Right lobe of liver (tissue), 4 donors: ENCODE measurements around the gene OPRM1.

Experiments
- CTCF ChIP-seq, 4 donors: fragments of 200-600 bp in 3 of 4; fragments of 450-650 bp in 1 of 4; IDR thresholded peaks; one replicate each; pipeline versions ENCODE4 v1.5.1 to v1.8.0; 2016 to 2022; ENCODE audit warnings: antibody characterized with exemption in 4 of 4, mild to moderate bottlenecking in 2 of 4
- POLR2A ChIP-seq: fragments of 450-650 bp; IDR thresholded peaks from one replicate; pipeline ENCODE4 v1.6.1; 2017; ENCODE audit warnings: antibody characterized with exemption, mild to moderate bottlenecking
- donor health status: DM: no; HTN: no; CAD: no.
- donor health status: DM: no; HTN: no; CAD: no.
- donor health status: DM: no; HTN: yes; CAD: no.

GRCh38 chr6:154230393-154230792 lies 191.4 kb downstream of the OPRM1 start:
- no peak for TF ChIP-seq CTCF (IDR thresholded peaks at IDR 0.05)
- TF ChIP-seq POLR2A: no peak
